Gastroesophageal sphincter (tissue), 3 donors: ENCODE results near the gene RBM12.

Experiments
- POLR2A ChIP-seq, 2 donors: fragments of 450-650 bp; IDR thresholded peaks; one replicate each; pipeline ENCODE4 v1.6.1; 2017; ENCODE audit warnings: antibody characterized with exemption in 2 of 2, mild to moderate bottlenecking in 2 of 2, moderate library complexity in 1 of 2
- TF ChIP-seq, protein P1 (sequence below), 4 experiments: fragments of 200-600 bp in 2 of 4; fragments of 450-650 bp in 2 of 4; sonication (generic) in 1 of 4; IDR thresholded peaks; one replicate each; pipeline ENCODE4 v1.5.1; 2017 to 2019; ENCODE audit warnings: antibody characterized with exemption in 4 of 4, mild to moderate bottlenecking in 2 of 4, moderate library complexity in 2 of 4

DNA sequence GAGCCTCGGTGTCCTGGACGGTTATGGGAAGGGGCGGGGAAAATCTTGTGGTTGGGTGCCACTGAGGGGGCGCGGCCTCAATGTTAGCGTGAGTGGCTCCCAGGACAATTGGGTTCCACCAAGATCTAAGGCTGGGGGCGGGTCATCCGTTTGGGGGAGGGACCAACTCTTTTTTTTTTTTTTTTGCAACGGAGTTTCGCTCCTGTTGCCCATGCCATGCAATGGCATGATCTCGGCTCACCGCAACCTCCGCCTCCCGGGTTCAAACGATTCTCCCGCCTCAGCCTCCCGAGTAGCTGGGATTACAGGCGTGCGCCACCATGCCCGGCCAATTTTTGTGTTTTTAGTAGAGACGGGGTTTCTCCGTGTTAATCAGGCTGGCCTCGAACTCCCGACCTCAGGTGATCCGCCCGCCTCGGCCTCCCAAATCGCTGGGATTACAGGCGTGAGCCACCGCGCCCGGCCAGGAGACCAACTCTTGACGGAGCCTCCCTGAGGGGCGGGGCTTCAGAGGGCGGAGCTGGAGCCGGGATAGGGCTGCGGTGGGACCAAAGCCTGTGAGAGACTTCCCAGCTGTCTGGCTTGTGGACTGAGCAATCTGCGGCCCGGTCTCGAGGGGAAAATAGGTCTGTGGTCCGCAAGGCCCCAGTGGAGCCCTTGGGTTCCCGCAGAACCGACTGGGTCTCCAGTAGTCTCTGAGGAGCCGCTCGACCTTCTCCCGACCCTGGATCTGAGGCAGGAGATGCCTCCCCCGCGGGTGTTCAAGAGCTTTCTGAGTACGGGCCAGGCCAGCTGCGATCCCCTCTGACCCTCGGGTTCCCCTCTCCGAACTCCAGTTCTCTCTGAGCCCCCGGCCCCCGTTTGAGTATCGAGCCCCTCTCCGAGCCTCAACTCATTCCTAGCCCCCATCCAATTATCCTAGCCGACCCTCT is 48.0 kb downstream of the RBM12 start:
- TF ChIP-seq, protein P1, sequence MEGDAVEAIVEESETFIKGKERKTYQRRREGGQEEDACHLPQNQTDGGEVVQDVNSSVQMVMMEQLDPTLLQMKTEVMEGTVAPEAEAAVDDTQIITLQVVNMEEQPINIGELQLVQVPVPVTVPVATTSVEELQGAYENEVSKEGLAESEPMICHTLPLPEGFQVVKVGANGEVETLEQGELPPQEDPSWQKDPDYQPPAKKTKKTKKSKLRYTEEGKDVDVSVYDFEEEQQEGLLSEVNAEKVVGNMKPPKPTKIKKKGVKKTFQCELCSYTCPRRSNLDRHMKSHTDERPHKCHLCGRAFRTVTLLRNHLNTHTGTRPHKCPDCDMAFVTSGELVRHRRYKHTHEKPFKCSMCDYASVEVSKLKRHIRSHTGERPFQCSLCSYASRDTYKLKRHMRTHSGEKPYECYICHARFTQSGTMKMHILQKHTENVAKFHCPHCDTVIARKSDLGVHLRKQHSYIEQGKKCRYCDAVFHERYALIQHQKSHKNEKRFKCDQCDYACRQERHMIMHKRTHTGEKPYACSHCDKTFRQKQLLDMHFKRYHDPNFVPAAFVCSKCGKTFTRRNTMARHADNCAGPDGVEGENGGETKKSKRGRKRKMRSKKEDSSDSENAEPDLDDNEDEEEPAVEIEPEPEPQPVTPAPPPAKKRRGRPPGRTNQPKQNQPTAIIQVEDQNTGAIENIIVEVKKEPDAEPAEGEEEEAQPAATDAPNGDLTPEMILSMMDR (IDR thresholded peaks at IDR 0.05): peak in 1 of 4 experiments; percentile 7
- peak; percentile 29 to 30 for TF ChIP-seq POLR2A (IDR thresholded peaks at IDR 0.05)
